Heart right ventricle (tissue), 16 donors: ENCODE results near the gene CYSTM1. TPM values are rescaled to one million over a fixed set of nuclear protein-coding genes. Genes with fewer than 3 reads are reported as not detected.
A peak's percentile ranks its signal among the peaks of the same experiment; 100 is the strongest.

Source experiments
- ATAC-seq, 8 donors: fragments of 200-7000 bp; cut with Tn5 transposase; one replicate each; pipeline ENCODE4 v1.9.1; 2020; ENCODE audit warnings: mild to moderate bottlenecking in 8 of 8, moderate library complexity in 8 of 8, moderate number of reproducible peaks in 1 of 8
- DNase-seq, 2 donors: peaks; one replicate each; pipeline ENCODE4 v3.0.0-alpha.2; 2020
- H3K27ac ChIP-seq, 10 donors: fragments of 200-600 bp; sonication (generic) in 2 of 10; one replicate each; pipeline versions ENCODE4 v1.5.0 to v1.8.0; 2020 to 2022; ENCODE audit warnings: mild to moderate bottlenecking in 3 of 10
- H3K27me3 ChIP-seq, 7 donors: fragments of 200-600 bp; one replicate each; pipeline ENCODE4 v1.8.0; 2021 to 2022; ENCODE audit warnings: mild to moderate bottlenecking in 2 of 7
- H3K36me3 ChIP-seq, 9 donors: fragments of 200-600 bp; sonication (generic) in 1 of 9; one replicate each; pipeline versions ENCODE4 v1.5.0 to v1.8.0; 2020 to 2022; ENCODE audit warnings: mild to moderate bottlenecking in 2 of 9
- H3K4me1 ChIP-seq, 9 donors: fragments of 200-600 bp; sonication (generic) in 1 of 9; one replicate each; pipeline versions ENCODE4 v1.5.0 to v1.8.0; 2020 to 2022; ENCODE audit warnings: mild to moderate bottlenecking in 4 of 9
- H3K4me3 ChIP-seq, 10 donors: fragments of 200-600 bp; sonication (generic) in 2 of 10; one replicate each; pipeline versions ENCODE4 v1.5.0 to v1.8.0; 2020 to 2022; ENCODE audit warnings: mild to moderate bottlenecking in 7 of 10, moderate library complexity in 2 of 10
- H3K9me3 ChIP-seq, 11 donors: fragments of 200-600 bp in 10 of 11; sonication (generic) in 2 of 11; one replicate each; pipeline versions ENCODE4 v1.5.0 to v1.8.0; 2013 to 2022; ENCODE audit warnings: mild to moderate bottlenecking in 2 of 11, control low read depth in 1 of 11, moderate library complexity in 1 of 11
- WGBS, 2 donors: extraction: QIAGEN DNeasy Blood & Tissue Kit; methylation state at CpG; one replicate each; pipeline ENCODE4 v1.1.7; 2013; ENCODE audit warnings: inconsistent platforms in 1 of 2; 5-methylcytosine and 5-hydroxymethylcytosine counted together
- intact Hi-C, 10 donors: fragments of 100-400 bp; cut with DNase I; formaldehyde crosslinking; loops; one replicate each; pipeline versions ENCODE4 v1.11.1 to v1.14.2; 2022
- polyA plus RNA-seq, 2 donors: library from polyadenylated mRNA; stranded (reverse); fragments of 200-250 nt; gene quantifications; one replicate each; pipeline ENCODE4 v1.2.3, GENCODE V29; 2013
- total RNA-seq, 10 donors: library from RNA; stranded (reverse); fragmentation: NEBNext Ultra II Directional in 3 of 10; extraction: Animal tissue kit (Norgen Biotek cat#: 25700) in 3 of 10; gene quantifications; one replicate each; pipeline versions ENCODE4 v1.2.1 to v1.2.4, GENCODE V29; 2021 to 2023
- TF ChIP-seq, protein P1 (sequence below), 9 donors: fragments of 200-600 bp; sonication (generic) in 2 of 9; IDR thresholded peaks; one replicate each; pipeline versions ENCODE4 v1.5.0 to v1.8.0; 2021 to 2022; ENCODE audit warnings: antibody characterized with exemption in 9 of 9, mild to moderate bottlenecking in 5 of 9, moderate library complexity in 1 of 9
- donor health status: Arrhythmogenic right ventricular cardiomyopathy.
- donor health status: ischemic (EF 13 %, LVEDD 7.1; RV severe dilation, severe dysfunction).
- donor health status: healthy with polysubstance abuse.
- donor health status: DM: no; HTN: yes; CAD: no.
- donor health status: DM: no; HTN: no; CAD: no.
- donor health status: ischemic (EF 25% LVEDD 6.9; RV normal size, moderate dysfunction).
- donor health status: ischemic (EF 25% LVEDD 5.7; RV mildly dilated, moderate dysfunction).
- donor health status: healthy.
- donor health status: DM: yes; HTN: yes; CAD: no.
- donor health status: Ischemic cardiomyopathy.
- donor health status: ischemic (EF 35%, LVEDD 5.7; RV mildly dilated, moderate dysfunction).
- donor health status: nonischemic (EF 11% LVEDD 7.7; RV severe dilation, severe dysfunction).
- donor health status: DM: yes; HTN: yes; CAD: no.
- donor health status: PGD.
- donor health status: ischemic (EF 29% LVEDD 5.4; RV normal size, mild dysfunction).
- donor health status: nonischemic (EF 23%, LVEDD 6.1; RV moderate dilation, normal function).

CYSTM1 gene
- total and polyA plus RNA-seq, 12 donors, result 45.0 to 217 (median 95.3) TPM

- intact Hi-C loops, result loop anchor here in 4 of 10 donors (2.0 to 10.0 kb wide), 4 partner anchors 30 to 350 kb away; partner anchors contain the start of genes PSD2 (in 1 of the 4) and PURA (in 1 of the 4)
- H3K36me3 ChIP-seq, result no peaks in the 10 kb centered on the region
- H3K27ac ChIP-seq, result no peak overlapping the region
- peak overlapping the region in 5 of 10 donors; percentile 58 to 62 (median 61) for H3K4me3 ChIP-seq
- peaks cover 6 to 36% (median 24%) of the 10 kb centered on the region in 9 donors for H3K4me1 ChIP-seq
- 61 to 70% methylated on average over 3 of the region's 3 CpGs for WGBS, 2 donors
- TF ChIP-seq, protein P1, sequence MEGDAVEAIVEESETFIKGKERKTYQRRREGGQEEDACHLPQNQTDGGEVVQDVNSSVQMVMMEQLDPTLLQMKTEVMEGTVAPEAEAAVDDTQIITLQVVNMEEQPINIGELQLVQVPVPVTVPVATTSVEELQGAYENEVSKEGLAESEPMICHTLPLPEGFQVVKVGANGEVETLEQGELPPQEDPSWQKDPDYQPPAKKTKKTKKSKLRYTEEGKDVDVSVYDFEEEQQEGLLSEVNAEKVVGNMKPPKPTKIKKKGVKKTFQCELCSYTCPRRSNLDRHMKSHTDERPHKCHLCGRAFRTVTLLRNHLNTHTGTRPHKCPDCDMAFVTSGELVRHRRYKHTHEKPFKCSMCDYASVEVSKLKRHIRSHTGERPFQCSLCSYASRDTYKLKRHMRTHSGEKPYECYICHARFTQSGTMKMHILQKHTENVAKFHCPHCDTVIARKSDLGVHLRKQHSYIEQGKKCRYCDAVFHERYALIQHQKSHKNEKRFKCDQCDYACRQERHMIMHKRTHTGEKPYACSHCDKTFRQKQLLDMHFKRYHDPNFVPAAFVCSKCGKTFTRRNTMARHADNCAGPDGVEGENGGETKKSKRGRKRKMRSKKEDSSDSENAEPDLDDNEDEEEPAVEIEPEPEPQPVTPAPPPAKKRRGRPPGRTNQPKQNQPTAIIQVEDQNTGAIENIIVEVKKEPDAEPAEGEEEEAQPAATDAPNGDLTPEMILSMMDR (IDR thresholded peaks at IDR 0.05), result no peak
- DNase-seq (no peak), ATAC-seq (peak in 1 of 8 donors; percentile 3)
- no peaks in the 10 kb centered on the region for H3K9me3 ChIP-seq
- peaks cover 0 to 29% (median 0%) of the 10 kb centered on the region in 7 donors for H3K27me3 ChIP-seq
Observed at GRCh38 chr5:140145256-140145655, 29.7 kb upstream of the CYSTM1 start.

GRCh38 chr5:140145818-140146522 lies 29.0 kb upstream of the CYSTM1 start:
- 4 to 8% methylated on average over 64 of the region's 64 CpGs for WGBS, 2 donors
- H3K4me1 ChIP-seq, result peaks cover 6 to 28% (median 18%) of the 10 kb centered on the region in 9 donors
- no peaks in the 10 kb centered on the region for H3K9me3 ChIP-seq
- intact Hi-C loops, result loop anchor here in 4 of 10 donors (2.0 to 10.0 kb wide), 4 partner anchors 31 to 351 kb away; partner anchors contain the start of genes PSD2 (in 1 of the 4) and PURA (in 1 of the 4)
- peak; percentile 55 to 82 for DNase-seq
- no peaks in the 10 kb centered on the region for H3K36me3 ChIP-seq
- ATAC-seq, result peak; percentile 92 to 96 (median 94)
- H3K4me3 ChIP-seq, result peak overlapping the region; percentile 30 to 62 (median 54)
- peaks cover 0 to 29% (median 0%) of the 10 kb centered on the region in 7 donors for H3K27me3 ChIP-seq
- H3K27ac ChIP-seq, result peak overlapping the region in 1 of 10 donors; percentile 39
- TF ChIP-seq, protein P1 (IDR thresholded peaks at IDR 0.05), result peak; percentile 65 to 93 (median 82)

- TF ChIP-seq, protein P1 (IDR thresholded peaks at IDR 0.05), result no peak
- intact Hi-C loops, result loop anchor here in 3 of 10 donors (5.0 to 10.0 kb wide), 2 partner anchors 39 to 352 kb away; partner anchors contain the start of gene PSD2 (in 1 of the 3)
- WGBS, 2 donors, result 53 to 59% methylated on average over 14 of the region's 14 CpGs
- Histone ChIP-seq H3K27me3 (peaks cover 0 to 29% (median 0%) of the 10 kb centered on the region in 7 donors), H3K4me3 (peak overlapping the region in 9 of 10 donors; percentile 44 to 62 (median 58)), H3K27ac (no peak overlapping the region), H3K4me1 (peaks cover 6 to 27% (median 17%) of the 10 kb centered on the region in 9 donors), H3K36me3 (no peaks in the 10 kb centered on the region), H3K9me3 (no peaks in the 10 kb centered on the region)
- ATAC-seq, result no peak
- no peak for DNase-seq
Observed at GRCh38 chr5:140146523-140146842, 28.5 kb upstream of the CYSTM1 start.

GRCh38 chr5:140147460-140147859 lies 27.5 kb upstream of the CYSTM1 start:
- TF ChIP-seq, protein P1 (IDR thresholded peaks at IDR 0.05), result no peak
- Histone ChIP-seq H3K27me3 (peaks cover 0 to 29% (median 0%) of the 10 kb centered on the region in 7 donors), H3K36me3 (no peaks in the 10 kb centered on the region), H3K4me1 (peaks cover 6 to 27% (median 17%) of the 10 kb centered on the region in 9 donors), H3K4me3 (no peak overlapping the region), H3K9me3 (no peaks in the 10 kb centered on the region), H3K27ac (no peak overlapping the region)
- no peak for ATAC-seq
- WGBS, 2 donors, result 92 to 93% methylated on average over 1 of the region's 1 CpG
- no peak for DNase-seq
- intact Hi-C loops, result loop anchor here in 3 of 10 donors (5.0 to 10.0 kb wide), 2 partner anchors 40 to 353 kb away; partner anchors contain the start of gene PSD2 (in 1 of the 3)
